Measurements from ENCODE around the gene SDCBP2.

SDCBP2 gene, protein sequence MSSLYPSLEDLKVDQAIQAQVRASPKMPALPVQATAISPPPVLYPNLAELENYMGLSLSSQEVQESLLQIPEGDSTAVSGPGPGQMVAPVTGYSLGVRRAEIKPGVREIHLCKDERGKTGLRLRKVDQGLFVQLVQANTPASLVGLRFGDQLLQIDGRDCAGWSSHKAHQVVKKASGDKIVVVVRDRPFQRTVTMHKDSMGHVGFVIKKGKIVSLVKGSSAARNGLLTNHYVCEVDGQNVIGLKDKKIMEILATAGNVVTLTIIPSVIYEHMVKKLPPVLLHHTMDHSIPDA

GRCh38 chr20:1328680-1329330, at the start of gene SDCBP2:
Gene SDCBP2, minus strand, starts transcription at chr20:1329139. Its CDS starts 8,723 bp downstream, at chr20:1320416.
- in situ Hi-C loops (cut with HindIII; ENCODE audit: low sequenced_read_pairs), result no loop called here

- in situ Hi-C loops (cut with HindIII; ENCODE audit: low sequenced_read_pairs), result no loop called here
These were observed 49.8 kb upstream of the SDCBP2 start for GRCh38 chr20:1378735-1379125.

GRCh38 chr20:1377984-1378734, 49.2 kb upstream of the SDCBP2 start:
- in situ Hi-C loops (cut with HindIII; ENCODE audit: low sequenced_read_pairs), result no loop called here

- in situ Hi-C loops (cut with HindIII; ENCODE audit: low sequenced_read_pairs), result no loop called here
These were observed 48.5 kb upstream of the SDCBP2 start for GRCh38 chr20:1377341-1377871.

DNA sequence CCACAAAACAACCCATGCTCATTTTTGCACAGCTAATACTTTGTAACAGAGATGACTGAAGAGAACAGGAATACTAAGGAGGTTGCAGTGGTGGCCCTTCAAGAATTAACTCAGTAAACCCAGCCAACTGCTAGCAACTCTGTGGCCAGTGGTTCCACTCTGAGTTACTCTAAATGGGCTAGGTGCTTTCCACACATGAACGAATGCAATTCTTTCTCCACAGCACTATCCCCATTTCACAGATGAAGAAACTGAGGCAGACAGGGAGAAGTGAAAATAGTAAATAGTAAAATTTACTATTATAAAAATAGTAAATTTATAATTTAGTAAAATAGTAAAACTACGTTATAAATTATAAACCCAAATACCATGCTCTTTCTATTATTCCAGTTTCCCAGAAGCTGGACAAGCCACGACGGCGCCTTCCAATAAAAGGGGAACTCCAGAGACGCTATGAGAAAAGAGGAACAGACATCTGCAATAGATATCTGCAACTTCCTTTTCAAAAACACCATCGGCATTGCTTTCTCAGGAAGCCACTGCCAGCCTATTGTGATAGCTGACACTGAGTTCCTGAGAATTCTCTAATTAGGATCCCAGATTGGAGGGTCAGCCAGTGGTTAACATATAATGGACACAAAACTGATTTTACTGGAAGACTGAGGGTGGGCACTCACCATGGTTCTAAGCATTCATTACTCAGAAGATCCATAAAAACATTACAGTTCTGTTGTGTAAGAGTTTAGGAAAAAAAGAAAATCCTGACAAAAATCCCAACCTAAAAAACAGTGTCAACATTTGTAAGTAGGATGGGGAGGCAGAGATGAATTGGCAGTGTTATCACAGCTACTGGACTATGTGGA, 47.7 kb upstream of the SDCBP2 start:
- in situ Hi-C loops (cut with HindIII; ENCODE audit: low sequenced_read_pairs), result no loop called here

- in situ Hi-C loops (cut with HindIII; ENCODE audit: low sequenced_read_pairs), result no loop called here
These were observed 47.1 kb upstream of the SDCBP2 start for GRCh38 chr20:1376007-1376406.

- in situ Hi-C loops (cut with HindIII; ENCODE audit: low sequenced_read_pairs), result no loop called here
These were observed 46.6 kb upstream of the SDCBP2 start for GRCh38 chr20:1375515-1375914.

GRCh38 chr20:1374246-1374645, 45.3 kb upstream of the SDCBP2 start:
- in situ Hi-C loops (cut with HindIII; ENCODE audit: low sequenced_read_pairs), result no loop called here

DNA sequence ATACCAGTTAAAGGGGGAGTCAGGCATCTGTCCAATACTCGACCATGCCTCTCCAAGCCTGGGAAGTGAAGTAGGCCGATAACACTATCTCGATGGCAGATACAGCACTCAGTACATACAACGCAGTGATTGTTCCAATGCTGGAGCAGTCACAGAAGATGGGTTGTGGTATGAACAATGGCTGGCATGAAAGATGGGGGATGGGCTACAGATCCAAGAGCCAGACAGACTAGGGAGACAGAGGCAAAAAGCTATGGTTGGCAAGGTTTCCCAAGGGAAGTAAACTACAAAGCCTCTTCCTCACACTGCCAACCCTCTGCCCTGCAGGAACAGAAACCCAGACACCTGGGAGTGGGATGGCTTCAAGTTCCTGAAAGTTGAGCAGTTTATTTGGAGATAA, 44.7 kb upstream of the SDCBP2 start:
- in situ Hi-C loops (cut with HindIII; ENCODE audit: low sequenced_read_pairs), result no loop called here

- in situ Hi-C loops (cut with HindIII; ENCODE audit: low sequenced_read_pairs), result no loop called here
These were observed 44.1 kb upstream of the SDCBP2 start for GRCh38 chr20:1373036-1373435.

DNA sequence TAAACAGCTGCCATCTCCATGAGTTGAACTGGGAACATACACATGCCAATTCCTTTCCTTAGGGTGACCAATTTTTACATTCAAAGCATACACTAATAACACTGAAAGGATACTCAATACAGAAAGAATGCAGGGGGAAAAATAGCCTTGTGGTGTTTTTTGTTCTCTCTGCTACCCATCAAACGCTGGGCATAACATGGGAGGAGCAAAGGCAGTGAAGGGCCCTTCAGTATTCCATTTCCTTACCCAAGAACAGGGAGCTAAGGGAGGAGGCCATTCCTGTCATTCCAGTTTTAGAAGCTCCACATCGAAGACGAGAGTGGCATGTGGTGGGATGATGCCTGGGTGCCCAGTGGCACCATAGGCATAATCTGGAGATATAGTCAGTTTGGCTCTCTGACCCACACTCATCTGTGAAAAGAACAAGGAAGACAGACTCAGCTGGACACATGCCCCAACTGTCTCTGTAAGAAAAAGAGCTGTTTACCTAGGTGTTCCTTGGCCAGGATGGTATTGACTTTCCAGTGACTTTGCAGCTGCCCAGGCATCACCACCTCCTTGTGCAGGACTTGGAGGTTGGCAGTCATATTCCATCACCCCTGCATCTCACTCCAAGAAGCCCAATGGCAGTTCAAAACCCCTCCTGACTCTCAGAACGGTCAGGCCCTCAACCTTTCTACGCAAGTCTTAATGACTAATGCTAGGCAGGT, 43.0 kb upstream of the SDCBP2 start:
- in situ Hi-C loops (cut with HindIII; ENCODE audit: low sequenced_read_pairs), result no loop called here

GRCh38 chr20:1371202-1371782, 42.4 kb upstream of the SDCBP2 start:
- in situ Hi-C loops (cut with HindIII; ENCODE audit: low sequenced_read_pairs), result no loop called here

DNA sequence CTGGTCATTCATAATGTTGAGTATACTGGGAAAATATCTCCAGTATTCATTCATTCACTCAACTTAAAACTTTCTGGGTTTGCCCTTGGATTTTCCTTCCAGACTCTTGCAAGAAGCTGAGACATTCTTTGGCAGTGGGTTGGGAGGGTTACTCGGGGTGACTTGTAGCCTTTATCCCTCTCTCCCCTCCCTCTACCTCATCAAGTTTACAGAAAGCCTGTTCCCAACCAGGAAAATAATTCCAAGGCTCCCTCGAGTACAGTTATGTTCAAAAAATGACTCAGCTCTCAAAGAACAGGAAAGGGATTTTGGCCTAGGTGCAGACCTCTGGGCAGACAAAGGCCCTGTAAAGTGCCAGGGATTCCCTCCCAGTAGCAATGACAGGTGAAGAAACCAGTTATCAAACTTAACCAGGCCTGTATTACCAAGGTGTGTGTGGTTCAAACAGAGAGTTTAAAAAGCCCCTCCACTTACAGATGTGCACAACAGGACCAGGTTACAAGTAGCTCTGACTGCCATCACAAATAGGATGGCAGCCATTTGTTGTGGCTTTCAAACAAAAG, 41.7 kb upstream of the SDCBP2 start:
- in situ Hi-C loops (cut with HindIII; ENCODE audit: low sequenced_read_pairs), result no loop called here

DNA sequence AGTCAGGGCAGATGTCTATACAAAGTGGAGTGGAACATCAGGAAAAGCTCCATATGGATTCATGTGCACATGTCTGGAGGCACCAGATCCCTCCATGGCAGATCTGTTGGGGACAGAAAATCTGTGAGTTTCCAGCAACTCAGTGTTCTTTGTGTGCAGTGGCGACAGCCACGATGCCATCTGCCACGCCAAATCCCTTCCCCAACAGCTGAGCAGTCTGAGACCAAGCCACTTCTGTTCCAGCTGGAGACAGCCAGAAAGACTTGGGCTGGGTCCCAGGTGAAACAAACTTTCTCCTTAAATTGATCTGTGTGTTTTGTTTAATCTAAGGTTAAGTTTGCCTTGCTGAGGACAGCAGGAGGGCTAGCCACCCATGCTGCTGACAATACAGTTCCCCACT, 41.0 kb upstream of the SDCBP2 start:
- in situ Hi-C loops (cut with HindIII; ENCODE audit: low sequenced_read_pairs), result no loop called here

- in situ Hi-C loops (cut with HindIII; ENCODE audit: low sequenced_read_pairs), result no loop called here
These were observed 39.7 kb upstream of the SDCBP2 start for GRCh38 chr20:1368448-1369199.

DNA sequence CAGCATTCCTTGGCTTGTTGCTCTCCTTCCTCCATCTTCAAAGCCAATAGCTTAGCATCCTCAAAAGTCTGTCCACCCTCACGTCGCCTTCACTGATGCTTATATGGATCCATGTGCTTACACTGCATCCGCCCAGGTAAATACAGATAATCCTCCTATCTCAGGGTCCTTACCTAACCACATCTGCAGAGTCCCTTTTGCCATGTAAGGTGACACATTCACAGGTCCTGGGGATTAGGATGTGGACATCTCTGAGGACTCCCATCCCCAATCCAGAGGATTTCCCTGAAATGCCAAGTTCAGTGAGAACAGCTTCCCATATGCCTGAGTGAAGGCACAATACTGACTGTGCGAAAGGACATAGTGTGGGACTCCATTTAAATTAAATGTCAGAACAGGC, 38.5 kb upstream of the SDCBP2 start:
- in situ Hi-C loops (cut with HindIII; ENCODE audit: low sequenced_read_pairs), result no loop called here

DNA sequence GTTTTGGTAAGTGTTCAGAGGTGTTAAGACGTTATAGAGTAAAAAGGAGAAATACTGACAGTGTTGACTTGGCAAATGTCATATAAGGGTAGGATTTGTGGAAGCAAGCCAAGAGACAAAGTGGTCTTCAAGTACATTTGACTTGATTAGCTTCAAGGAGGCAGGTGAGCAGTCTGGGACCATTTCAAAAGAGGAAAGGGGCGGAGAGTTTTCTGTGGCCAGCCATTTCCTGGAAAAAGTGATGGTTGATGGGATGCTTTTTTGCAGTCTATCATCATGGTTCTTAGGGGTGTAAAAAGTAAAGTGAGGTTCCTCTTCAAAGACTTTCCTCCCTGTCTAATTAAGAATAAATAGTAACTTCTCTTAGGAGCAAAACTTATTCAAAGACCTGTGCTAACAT, 35.2 kb upstream of the SDCBP2 start:
- in situ Hi-C loops (cut with HindIII; ENCODE audit: low sequenced_read_pairs), result no loop called here

GRCh38 chr20:1363522-1363921, 34.6 kb upstream of the SDCBP2 start:
- in situ Hi-C loops (cut with HindIII; ENCODE audit: low sequenced_read_pairs), result no loop called here

GRCh38 chr20:1362484-1362883, 33.5 kb upstream of the SDCBP2 start:
- in situ Hi-C loops (cut with HindIII; ENCODE audit: low sequenced_read_pairs), result no loop called here

Measured in DLD1 (cell line).